Esophagus squamous epithelium (tissue), 4 donors: ENCODE results near the gene CD300LF.

Source experiments
- CTCF ChIP-seq, 6 experiments: fragments of 450-650 bp in 4 of 6; fragments of 200-600 bp in 2 of 6; sonication (generic) in 2 of 6; IDR thresholded peaks; one replicate each; pipeline ENCODE4 v1.5.1; 2016 to 2019; ENCODE audit warnings: antibody characterized with exemption in 6 of 6, mild to moderate bottlenecking in 4 of 6, moderate library complexity in 4 of 6
- POLR2A ChIP-seq, 4 donors: fragments of 450-650 bp; IDR thresholded peaks; one replicate each; pipeline ENCODE4 v1.6.1; 2017; ENCODE audit warnings: antibody characterized with exemption in 4 of 4, mild to moderate bottlenecking in 4 of 4, moderate library complexity in 3 of 4

- no peak for TF ChIP-seq CTCF (IDR thresholded peaks at IDR 0.05)
- no peak for TF ChIP-seq POLR2A (IDR thresholded peaks at IDR 0.05)
These were observed 16.0 kb upstream of the CD300LF start for GRCh38 chr17:74728702-74729075.
